H1 (cell line): ENCODE data around the gene EBF3.

ENCODE experiments used
- BACH1 ChIP-seq: IDR thresholded peaks from 2 replicates; pipeline ENCODE4 v1.6.1; 2012; ENCODE audit warnings: low read length, improper control_type of control experiment
- CHD1 ChIP-seq: IDR thresholded peaks from 2 replicates; pipeline ENCODE4 v1.6.1; 2012; ENCODE audit warnings: low read depth, low read length, improper control_type of control experiment
- EP300 ChIP-seq, 2 experiments: IDR thresholded peaks; 1 replicate in 1 of 2; 2 replicates in 1 of 2; pipeline ENCODE4 v1.6.1; 2011 to 2012; ENCODE audit warnings: low read depth in 2 of 2, low read length in 2 of 2, mild to moderate bottlenecking in 2 of 2, borderline replicate concordance in 1 of 2, inconsistent platforms in 1 of 2, moderate library complexity in 1 of 2
- MAFK ChIP-seq: IDR thresholded peaks from 2 replicates; pipeline ENCODE4 v1.6.1; 2012; ENCODE audit warnings: low read depth, mild to moderate bottlenecking, improper control_type of control experiment, low read length
- POLR2A ChIP-seq, 2 experiments: IDR thresholded peaks; 1 replicate in 1 of 2; 2 replicates in 1 of 2; pipeline ENCODE4 v1.6.1; 2011; ENCODE audit warnings: low read depth in 2 of 2, low read length in 2 of 2, mild to moderate bottlenecking in 2 of 2; ENCODE audit errors: control extremely low read depth in 1 of 2
- POLR2AphosphoS5 ChIP-seq: IDR thresholded peaks from 2 replicates; pipeline ENCODE4 v1.6.1; 2011; ENCODE audit warnings: low read depth, low read length
- RAD21 ChIP-seq, 2 experiments: IDR thresholded peaks in 1 of 2; conservative IDR thresholded peaks in 1 of 2; 2 replicates each; pipeline ENCODE4 v1.6.1; 2011; ENCODE audit warnings: low read depth in 2 of 2, low read length in 2 of 2, improper control_type of control experiment in 1 of 2, inconsistent platforms in 1 of 2, mild to moderate bottlenecking in 1 of 2, moderate library complexity in 1 of 2
- RFX5 ChIP-seq: IDR thresholded peaks from 2 replicates; pipeline ENCODE4 v1.6.1; 2011; ENCODE audit warnings: low read depth, low read length, improper control_type of control experiment, borderline replicate concordance
- SIN3A ChIP-seq, 2 experiments: IDR thresholded peaks in 1 of 2; conservative IDR thresholded peaks in 1 of 2; 2 replicates each; pipeline ENCODE4 v1.6.1; 2011 to 2012; ENCODE audit warnings: low read length in 2 of 2, improper control_type of control experiment in 1 of 2, low read depth in 1 of 2, mild to moderate bottlenecking in 1 of 2
- TF ChIP-seq, protein P1 (sequence below), 3 experiments: IDR thresholded peaks; 1 replicate in 2 of 3; 2 replicates in 1 of 3; pipeline versions ENCODE4 v1.5.1 to v1.6.1; 2011; ENCODE audit warnings: low read length in 3 of 3, mild to moderate bottlenecking in 3 of 3, inconsistent platforms in 2 of 3, low read depth in 1 of 3, moderate library complexity in 1 of 3; ENCODE audit not compliant: insufficient read depth in 1 of 3; ENCODE audit errors: control extremely low read depth in 1 of 3

DNA sequence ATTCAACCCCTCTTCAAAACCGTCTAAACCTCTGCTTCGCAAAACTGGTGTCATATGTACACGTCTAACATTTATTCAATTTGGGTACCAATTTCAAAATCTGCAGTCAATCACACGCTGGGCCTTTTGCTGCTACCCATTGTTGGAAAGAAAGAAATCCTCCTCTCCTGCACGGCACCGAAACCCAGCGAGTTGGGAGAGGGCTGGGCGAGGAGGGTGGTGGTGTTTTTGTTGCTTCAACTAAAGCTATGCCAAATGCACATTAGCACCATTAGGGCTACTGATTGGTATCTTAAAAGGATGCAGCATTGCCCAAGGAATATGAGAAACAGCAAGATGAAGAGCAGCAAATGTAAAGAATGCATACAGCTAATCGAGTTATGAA is 7.8 kb downstream of the EBF3 start:
- TF ChIP-seq, protein P1, sequence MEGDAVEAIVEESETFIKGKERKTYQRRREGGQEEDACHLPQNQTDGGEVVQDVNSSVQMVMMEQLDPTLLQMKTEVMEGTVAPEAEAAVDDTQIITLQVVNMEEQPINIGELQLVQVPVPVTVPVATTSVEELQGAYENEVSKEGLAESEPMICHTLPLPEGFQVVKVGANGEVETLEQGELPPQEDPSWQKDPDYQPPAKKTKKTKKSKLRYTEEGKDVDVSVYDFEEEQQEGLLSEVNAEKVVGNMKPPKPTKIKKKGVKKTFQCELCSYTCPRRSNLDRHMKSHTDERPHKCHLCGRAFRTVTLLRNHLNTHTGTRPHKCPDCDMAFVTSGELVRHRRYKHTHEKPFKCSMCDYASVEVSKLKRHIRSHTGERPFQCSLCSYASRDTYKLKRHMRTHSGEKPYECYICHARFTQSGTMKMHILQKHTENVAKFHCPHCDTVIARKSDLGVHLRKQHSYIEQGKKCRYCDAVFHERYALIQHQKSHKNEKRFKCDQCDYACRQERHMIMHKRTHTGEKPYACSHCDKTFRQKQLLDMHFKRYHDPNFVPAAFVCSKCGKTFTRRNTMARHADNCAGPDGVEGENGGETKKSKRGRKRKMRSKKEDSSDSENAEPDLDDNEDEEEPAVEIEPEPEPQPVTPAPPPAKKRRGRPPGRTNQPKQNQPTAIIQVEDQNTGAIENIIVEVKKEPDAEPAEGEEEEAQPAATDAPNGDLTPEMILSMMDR (IDR thresholded peaks at IDR 0.05; ENCODE audit: control extremely low read depth in 1 of 3, insufficient read depth in 1 of 3, low read depth in 1 of 3, low read length in 3 of 3), result no peak
- TF ChIP-seq POLR2A (IDR thresholded peaks at IDR 0.05; ENCODE audit: control extremely low read depth in 1 of 2, low read depth in 2 of 2, low read length in 2 of 2) (no peak), SIN3A (conservative IDR thresholded peaks at IDR 0.05 in 1 of 2, IDR thresholded peaks at IDR 0.05 in 1 of 2; ENCODE audit: low read depth in 1 of 2, low read length in 2 of 2) (no peak), BACH1 (no peak), POLR2AphosphoS5 (no peak), MAFK (no peak), RAD21 (IDR thresholded peaks at IDR 0.05 in 1 of 2, conservative IDR thresholded peaks at IDR 0.05 in 1 of 2; ENCODE audit: low read depth in 2 of 2, low read length in 2 of 2) (no peak), EP300 (IDR thresholded peaks at IDR 0.05; ENCODE audit: borderline replicate concordance in 1 of 2, low read depth in 2 of 2, low read length in 2 of 2) (no peak), CHD1 (no peak), RFX5 (no peak)
